ENCODE data around the gene NDUFS2.

DNA sequence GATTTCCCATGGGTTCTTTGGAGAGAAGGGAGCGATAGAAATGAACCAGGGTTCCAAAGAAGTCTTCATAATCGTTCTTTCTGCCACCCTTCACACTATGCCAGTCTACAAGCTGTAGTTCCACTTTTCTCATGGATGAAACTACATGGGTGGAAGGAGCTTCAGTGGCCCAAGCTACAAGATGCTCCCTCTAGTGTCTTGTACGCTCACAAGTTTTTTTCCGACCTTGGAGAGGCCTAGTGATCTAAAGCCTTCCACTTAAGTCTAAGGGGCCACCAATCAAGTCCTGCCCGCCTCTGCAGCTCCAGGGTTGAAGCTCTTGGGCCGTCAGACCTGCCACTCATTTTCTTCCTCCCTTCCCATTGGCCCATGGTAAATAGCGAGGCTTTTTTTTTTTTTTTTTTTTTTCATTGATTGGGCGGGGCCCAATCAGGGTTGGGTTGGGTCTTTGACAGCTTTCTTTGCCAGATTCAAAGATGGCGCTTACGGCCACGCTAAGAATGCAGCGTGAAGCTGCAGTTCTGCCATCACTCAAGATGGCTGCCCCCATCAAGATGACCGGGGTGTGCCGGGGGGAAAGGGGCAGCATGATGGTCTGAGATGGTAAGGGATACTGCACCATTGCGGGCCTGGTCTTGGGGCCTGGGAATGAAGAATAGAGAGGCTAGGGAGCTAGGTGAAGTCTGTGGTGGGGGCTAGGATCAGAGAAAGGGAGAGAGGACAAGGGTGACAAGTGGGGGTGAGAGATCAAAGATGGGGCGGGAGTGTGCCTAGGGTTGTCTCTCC lies 23.6 kb downstream of the NDUFS2 start, which contains the start of gene TOMM40L:
- TF ChIP-seq POLR2A (IDR thresholded peaks at IDR 0.05; ENCODE audit: low read depth, low read length) (peak; percentile 62; the same call in 1 of the 2 replicates), FOXM1 (IDR thresholded peaks at IDR 0.05; ENCODE audit: low read depth, low read length) (no peak), EZH2 (IDR thresholded peaks at IDR 0.05; ENCODE audit: borderline replicate concordance, control insufficient read depth, low read depth, low read length) (no peak), CREB1 (IDR thresholded peaks at IDR 0.05; ENCODE audit: low read depth) (peak; percentile 73), BCL11A (IDR thresholded peaks at IDR 0.05; ENCODE audit: low read depth, low read length) (no peak), POLR2AphosphoS5 (IDR thresholded peaks at IDR 0.05; ENCODE audit: low read length) (no peak), BRCA1 (IDR thresholded peaks at IDR 0.05; ENCODE audit: low read depth, low read length) (no peak), SUZ12 (IDR thresholded peaks at IDR 0.05; ENCODE audit: unreplicated experiment) (no peak), HDAC2 (IDR thresholded peaks at IDR 0.05) (no peak)
- TF ChIP-seq, protein P1, sequence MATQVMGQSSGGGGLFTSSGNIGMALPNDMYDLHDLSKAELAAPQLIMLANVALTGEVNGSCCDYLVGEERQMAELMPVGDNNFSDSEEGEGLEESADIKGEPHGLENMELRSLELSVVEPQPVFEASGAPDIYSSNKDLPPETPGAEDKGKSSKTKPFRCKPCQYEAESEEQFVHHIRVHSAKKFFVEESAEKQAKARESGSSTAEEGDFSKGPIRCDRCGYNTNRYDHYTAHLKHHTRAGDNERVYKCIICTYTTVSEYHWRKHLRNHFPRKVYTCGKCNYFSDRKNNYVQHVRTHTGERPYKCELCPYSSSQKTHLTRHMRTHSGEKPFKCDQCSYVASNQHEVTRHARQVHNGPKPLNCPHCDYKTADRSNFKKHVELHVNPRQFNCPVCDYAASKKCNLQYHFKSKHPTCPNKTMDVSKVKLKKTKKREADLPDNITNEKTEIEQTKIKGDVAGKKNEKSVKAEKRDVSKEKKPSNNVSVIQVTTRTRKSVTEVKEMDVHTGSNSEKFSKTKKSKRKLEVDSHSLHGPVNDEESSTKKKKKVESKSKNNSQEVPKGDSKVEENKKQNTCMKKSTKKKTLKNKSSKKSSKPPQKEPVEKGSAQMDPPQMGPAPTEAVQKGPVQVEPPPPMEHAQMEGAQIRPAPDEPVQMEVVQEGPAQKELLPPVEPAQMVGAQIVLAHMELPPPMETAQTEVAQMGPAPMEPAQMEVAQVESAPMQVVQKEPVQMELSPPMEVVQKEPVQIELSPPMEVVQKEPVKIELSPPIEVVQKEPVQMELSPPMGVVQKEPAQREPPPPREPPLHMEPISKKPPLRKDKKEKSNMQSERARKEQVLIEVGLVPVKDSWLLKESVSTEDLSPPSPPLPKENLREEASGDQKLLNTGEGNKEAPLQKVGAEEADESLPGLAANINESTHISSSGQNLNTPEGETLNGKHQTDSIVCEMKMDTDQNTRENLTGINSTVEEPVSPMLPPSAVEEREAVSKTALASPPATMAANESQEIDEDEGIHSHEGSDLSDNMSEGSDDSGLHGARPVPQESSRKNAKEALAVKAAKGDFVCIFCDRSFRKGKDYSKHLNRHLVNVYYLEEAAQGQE (IDR thresholded peaks at IDR 0.05; ENCODE audit: low read depth, low read length) = no peak
- TF ChIP-seq, protein P2, sequence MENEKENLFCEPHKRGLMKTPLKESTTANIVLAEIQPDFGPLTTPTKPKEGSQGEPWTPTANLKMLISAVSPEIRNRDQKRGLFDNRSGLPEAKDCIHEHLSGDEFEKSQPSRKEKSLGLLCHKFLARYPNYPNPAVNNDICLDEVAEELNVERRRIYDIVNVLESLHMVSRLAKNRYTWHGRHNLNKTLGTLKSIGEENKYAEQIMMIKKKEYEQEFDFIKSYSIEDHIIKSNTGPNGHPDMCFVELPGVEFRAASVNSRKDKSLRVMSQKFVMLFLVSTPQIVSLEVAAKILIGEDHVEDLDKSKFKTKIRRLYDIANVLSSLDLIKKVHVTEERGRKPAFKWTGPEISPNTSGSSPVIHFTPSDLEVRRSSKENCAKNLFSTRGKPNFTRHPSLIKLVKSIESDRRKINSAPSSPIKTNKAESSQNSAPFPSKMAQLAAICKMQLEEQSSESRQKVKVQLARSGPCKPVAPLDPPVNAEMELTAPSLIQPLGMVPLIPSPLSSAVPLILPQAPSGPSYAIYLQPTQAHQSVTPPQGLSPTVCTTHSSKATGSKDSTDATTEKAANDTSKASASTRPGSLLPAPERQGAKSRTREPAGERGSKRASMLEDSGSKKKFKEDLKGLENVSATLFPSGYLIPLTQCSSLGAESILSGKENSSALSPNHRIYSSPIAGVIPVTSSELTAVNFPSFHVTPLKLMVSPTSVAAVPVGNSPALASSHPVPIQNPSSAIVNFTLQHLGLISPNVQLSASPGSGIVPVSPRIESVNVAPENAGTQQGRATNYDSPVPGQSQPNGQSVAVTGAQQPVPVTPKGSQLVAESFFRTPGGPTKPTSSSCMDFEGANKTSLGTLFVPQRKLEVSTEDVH (IDR thresholded peaks at IDR 0.05; ENCODE audit: low read depth, partially characterized antibody) = no peak
- TF ChIP-seq, protein P3, sequence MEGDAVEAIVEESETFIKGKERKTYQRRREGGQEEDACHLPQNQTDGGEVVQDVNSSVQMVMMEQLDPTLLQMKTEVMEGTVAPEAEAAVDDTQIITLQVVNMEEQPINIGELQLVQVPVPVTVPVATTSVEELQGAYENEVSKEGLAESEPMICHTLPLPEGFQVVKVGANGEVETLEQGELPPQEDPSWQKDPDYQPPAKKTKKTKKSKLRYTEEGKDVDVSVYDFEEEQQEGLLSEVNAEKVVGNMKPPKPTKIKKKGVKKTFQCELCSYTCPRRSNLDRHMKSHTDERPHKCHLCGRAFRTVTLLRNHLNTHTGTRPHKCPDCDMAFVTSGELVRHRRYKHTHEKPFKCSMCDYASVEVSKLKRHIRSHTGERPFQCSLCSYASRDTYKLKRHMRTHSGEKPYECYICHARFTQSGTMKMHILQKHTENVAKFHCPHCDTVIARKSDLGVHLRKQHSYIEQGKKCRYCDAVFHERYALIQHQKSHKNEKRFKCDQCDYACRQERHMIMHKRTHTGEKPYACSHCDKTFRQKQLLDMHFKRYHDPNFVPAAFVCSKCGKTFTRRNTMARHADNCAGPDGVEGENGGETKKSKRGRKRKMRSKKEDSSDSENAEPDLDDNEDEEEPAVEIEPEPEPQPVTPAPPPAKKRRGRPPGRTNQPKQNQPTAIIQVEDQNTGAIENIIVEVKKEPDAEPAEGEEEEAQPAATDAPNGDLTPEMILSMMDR (IDR thresholded peaks at IDR 0.05 in 2 of 3, conservative IDR thresholded peaks at IDR 0.05 in 1 of 3; ENCODE audit: control insufficient read depth in 2 of 3, extremely low read depth in 1 of 3, insufficient read depth in 1 of 3, low read depth in 3 of 3, low read length in 3 of 3) = peak; percentile 61 to 66 (median 64)
- TF ChIP-seq, protein P4, sequence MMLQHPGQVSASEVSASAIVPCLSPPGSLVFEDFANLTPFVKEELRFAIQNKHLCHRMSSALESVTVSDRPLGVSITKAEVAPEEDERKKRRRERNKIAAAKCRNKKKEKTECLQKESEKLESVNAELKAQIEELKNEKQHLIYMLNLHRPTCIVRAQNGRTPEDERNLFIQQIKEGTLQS (IDR thresholded peaks at IDR 0.05; ENCODE audit: borderline replicate concordance, extremely low read depth, low read depth, low read length) = no peak
- TF ChIP-seq, protein P5, sequence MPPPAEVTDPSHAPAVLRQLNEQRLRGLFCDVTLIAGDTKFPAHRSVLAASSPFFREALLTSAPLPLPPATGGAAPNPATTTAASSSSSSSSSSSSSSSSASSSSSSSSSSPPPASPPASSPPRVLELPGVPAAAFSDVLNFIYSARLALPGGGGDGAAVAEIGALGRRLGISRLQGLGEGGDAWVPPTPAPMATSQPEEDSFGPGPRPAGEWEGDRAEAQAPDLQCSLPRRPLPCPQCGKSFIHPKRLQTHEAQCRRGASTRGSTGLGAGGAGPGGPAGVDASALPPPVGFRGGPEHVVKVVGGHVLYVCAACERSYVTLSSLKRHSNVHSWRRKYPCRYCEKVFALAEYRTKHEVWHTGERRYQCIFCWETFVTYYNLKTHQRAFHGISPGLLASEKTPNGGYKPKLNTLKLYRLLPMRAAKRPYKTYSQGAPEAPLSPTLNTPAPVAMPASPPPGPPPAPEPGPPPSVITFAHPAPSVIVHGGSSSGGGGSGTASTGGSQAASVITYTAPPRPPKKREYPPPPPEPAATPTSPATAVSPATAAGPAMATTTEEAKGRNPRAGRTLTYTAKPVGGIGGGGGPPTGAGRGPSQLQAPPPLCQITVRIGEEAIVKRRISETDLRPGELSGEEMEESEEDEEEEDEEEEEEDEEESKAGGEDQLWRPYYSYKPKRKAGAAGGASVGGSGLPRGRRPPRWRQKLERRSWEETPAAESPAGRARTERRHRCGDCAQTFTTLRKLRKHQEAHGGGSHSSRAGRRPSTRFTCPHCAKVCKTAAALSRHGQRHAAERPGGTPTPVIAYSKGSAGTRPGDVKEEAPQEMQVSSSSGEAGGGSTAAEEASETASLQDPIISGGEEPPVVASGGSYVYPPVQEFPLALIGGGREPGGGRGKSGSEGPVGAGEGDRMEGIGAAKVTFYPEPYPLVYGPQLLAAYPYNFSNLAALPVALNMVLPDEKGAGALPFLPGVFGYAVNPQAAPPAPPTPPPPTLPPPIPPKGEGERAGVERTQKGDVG (CRISPR knock-in tag; IDR thresholded peaks at IDR 0.05) = no peak
